Right forelimb (tissue), 1 donor: ENCODE results near the gene RGS7.
"Not testable (repeated sequence)": the region's sequence is repeated elsewhere in the genome, so short reads cannot be mapped to it uniquely, and the experiment has no call there.

Experiments used
- DNase-seq: peaks from one replicate; pipeline ENCODE4 v3.0.0-alpha.2; 2018

The RGS7 gene

GRCh38 chr1:241068359-241068758, 288.6 kb downstream of the RGS7 start:
- DNase-seq: no peak

DNA sequence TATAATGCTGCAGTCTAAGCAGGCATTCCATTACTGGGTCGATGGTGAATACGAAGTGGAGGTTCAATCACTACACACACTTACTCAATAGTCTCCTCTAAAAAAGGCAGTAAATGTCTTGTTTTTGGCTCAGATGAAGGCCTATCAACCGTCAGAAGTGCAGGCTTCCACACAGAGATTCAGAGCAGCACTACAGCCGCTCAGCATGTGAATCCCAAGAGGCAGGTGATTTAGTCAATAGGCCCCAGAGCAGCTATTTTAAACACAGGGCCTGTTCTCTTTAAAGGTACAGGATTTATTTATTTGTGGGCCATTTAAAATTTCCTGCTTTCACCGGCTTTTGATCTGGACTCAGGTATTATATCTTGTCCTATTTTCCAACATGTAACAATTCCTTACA, 293.7 kb downstream of the RGS7 start:
- no peak for DNase-seq

- no peak for DNase-seq
Observed at GRCh38 chr1:241061062-241061461, 295.9 kb downstream of the RGS7 start.

DNA sequence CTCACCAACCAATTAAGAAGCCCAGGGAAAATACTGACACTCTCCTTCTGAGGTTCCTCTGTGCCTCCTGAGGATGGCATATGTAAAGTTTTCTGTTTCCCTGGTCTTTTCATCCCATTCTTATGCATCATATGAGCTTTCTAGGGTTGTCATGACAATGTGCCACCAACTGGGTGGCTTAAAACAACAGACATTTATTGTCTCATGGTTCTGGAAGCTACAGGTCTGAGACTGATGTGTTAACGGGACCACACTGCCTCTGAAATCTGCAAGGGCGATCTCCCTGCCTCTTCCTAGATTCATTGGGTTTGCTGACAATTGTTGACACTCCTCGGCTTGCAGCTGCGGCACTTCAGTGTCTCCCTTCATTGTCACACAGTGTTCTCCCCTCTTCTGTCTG, 308.4 kb downstream of the RGS7 start:
- DNase-seq: no peak

- DNase-seq: no peak
Observed at GRCh38 chr1:241045659-241046058, 311.3 kb downstream of the RGS7 start.

GRCh38 chr1:241034203-241034936, 322.6 kb downstream of the RGS7 start:
- no peak for DNase-seq

DNA sequence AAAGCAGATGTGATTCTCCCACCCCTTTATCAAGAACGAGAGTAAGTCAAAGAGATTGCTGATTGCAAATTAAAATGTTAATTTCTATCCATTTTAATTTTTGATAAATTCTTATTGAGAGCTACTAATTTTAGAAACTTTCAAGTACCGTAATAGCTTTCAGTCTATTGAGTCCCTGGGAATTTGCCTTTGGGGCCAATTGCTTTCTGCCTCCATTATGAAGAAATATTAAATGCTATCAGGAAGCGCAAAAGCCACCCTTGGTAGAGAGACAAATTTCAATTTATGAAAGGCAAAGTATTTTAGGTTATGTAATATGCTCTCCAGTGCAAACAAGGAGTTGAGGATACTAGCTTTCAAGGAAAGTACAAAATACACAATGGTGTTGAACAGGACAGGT, 332.2 kb downstream of the RGS7 start:
- DNase-seq: no peak

DNA sequence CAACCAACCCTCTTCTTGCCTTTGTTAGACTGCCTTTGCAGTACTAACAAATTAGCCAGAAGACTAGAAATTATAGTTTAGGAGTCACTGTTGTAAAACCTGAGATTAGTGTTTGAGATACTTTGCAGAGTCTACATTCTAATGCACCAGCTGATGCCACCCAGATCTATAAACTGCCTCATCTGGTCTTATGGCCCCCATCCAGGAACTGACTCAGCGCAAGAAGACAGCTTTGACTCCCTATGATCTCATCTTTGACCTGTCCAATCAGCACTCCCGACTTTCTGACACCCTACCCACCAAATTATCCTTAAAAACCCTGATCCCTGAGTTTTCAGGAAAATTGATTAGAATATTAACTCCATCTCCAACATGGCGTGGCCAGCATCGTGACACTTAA, 334.6 kb downstream of the RGS7 start:
- no peak for DNase-seq

- DNase-seq: no peak
Observed at GRCh38 chr1:241020851-241021697, 335.9 kb downstream of the RGS7 start.

DNA sequence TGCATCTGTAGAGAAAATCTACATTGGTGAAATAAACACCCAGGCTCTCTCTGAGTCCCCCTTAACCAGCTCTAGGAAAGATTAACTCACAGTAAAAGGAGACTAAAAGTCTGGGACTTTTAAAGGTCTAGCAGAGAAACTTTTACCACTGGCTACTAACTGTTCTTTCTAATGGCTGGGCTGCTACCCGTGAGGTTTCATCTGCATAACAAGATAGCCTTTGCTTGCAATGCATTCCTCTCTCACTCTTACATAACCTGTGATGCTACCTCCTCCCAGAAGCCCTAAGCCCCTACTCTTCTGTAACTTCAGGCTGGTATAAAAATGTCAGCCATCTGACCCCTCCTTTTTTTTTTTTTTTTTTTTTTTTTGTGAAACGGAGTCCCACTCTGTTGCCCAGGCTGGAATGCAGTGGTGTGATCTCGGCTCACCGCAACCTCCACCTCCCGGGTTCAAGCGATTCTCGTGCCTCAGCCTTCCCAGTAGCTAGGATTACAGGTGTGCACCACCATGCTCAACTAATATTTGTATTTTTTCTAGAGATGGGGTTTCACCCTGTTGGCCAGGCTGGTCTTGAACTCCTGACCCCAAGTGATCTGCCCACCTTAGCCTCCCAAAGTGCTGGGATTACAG, 344.2 kb downstream of the RGS7 start:
- DNase-seq: no peak

DNA sequence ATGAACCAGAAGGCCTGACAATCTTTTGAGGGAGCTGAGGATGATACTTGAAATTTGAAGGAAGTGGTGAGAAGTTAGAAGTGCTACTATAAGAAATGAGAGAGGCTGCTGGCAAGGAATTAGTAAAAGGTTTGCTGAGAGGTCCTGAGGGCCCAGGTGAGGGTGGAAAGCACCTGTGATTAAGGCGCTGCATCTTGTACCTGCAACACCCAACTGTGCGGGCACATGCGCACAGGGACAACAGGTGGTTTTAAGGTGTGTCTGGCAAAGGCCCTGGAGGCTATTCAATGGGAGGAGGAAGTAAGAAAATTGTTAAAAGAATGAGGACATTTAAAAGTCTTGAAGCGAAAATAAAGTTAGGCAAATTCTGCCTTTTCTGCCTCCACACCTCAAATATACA, 349.3 kb downstream of the RGS7 start:
- DNase-seq: no peak

- no peak for DNase-seq
Observed at GRCh38 chr1:240999826-241000225, 357.2 kb downstream of the RGS7 start.

GRCh38 chr1:240998441-240999015, 358.5 kb downstream of the RGS7 start:
- no peak for DNase-seq

- DNase-seq: no peak
Observed at GRCh38 chr1:240998024-240998423, 359.0 kb downstream of the RGS7 start.

DNA sequence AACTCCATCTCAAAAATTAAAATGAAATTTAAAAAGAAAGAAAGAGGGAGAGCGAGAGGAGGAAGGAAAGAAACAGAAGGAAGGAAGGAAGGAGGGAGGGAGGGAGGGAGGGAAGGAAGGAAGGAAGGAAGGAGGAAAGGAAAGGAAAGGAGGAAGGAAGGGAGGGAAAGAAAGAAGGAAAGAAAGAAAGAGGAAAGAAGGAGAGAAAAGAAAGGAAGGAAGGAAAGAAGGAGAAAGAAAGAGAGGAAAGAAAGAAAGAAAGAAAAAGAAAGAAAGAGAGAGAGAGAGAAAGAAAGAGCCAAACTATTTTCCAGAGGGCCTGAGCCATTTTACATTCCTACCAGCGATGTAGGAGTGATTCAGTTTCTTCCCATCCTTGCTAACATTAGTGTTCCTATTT, 364.0 kb downstream of the RGS7 start:
- DNase-seq: no peak

DNA sequence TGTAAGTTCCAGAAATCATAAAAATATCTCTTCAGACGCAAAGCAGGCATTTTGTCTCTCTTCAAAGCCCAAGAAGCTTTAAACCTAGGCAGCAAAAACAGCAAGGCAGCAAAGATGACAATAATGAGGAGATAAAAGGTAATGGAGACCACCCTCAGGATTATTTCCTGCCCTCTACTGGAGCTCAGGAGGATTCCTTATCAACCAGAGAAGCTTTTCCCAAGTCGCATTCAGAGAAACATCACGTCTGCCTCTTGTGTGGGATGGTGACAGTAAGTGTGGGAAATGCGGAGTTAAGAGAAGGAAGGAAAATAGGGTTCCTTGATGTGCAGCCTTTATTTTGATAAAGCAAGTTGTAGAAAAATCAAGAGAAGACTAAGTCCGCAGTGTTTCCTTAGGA, 365.8 kb downstream of the RGS7 start:
- DNase-seq: no peak

- no peak for DNase-seq
Observed at GRCh38 chr1:240987928-240988327, 369.1 kb downstream of the RGS7 start.

DNA sequence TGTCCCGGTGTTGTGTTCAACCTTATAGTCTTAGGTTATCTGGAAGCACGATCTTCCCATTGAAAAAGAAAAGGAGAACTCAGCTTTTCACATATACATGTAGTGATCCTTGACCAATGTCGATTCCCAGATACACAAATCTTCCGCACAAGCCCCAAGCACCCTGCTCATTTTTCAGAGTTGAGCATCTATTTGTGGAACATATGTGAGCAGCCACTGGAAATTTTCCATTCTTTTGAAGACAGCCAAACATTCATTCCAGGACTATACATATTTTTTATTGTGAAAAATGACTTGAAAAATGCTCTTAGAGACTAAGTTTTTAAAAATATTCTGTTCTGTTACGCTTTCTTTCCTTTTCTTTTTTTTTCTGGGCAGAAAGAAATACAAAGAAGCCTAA, 371.9 kb downstream of the RGS7 start:
- DNase-seq: no peak

- DNase-seq: no peak
Observed at GRCh38 chr1:240980342-240980741, 376.7 kb downstream of the RGS7 start.

DNA sequence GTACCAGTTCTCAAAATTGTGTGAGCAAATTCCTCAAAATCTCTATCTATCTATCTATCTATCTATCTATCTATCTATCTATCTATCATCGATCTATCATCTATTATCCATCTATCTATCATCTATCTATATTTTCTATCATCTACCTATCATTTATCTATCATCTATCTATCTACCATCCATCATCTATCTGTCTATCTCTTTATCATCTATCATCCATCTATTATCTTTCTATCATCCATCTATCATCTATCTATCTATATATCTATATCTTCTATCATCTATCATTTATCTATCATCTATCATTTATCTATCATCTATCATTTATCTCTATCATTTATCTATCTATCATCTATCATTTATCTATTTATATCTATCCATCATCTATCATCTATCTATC, 380.3 kb downstream of the RGS7 start:
- DNase-seq: no peak

DNA sequence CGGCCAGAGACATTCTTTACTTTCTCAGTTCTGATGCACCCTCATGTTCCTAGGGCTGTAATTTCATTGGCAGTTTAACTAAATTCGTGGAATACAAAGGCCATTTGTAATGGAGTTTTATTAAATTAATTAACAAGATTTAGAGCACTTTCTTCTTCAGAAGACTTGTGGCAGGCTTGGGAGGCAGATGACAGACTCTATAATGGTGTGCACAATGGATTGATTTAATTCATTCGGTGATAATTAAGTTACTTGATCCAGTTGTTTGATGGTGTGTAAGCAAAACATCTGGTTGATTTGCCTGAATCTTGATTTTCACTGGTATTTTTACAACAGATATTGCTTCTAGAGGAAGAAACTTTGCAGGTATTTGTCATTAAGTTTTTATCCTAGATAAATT, 383.1 kb downstream of the RGS7 start:
- DNase-seq: no peak

- DNase-seq: not testable (repeated sequence)
Observed at GRCh38 chr1:240972059-240972458, 384.9 kb downstream of the RGS7 start.

GRCh38 chr1:240970253-240970652, 386.8 kb downstream of the RGS7 start:
- no peak for DNase-seq

DNA sequence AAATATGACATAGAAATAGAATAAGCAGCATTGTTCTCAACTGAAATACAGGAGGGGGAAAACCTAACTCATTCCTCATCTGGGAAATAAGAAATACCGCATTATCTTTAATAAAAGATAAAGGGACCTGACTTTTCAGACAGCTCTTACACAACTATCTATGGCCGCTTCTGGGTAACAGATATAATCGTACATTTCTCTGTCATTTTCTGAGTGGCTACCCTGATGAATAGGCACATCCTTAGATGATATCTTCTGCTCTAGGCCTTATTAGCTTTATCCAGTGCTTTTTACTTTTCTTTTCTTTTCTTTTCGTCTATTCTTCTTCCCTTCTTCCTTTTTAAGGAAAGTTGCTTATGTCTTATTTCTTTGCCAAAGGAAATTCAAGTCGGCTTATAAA, 388.1 kb downstream of the RGS7 start:
- no peak for DNase-seq
